Fibroblast of lung (primary cell): ENCODE results near the gene KCNK15.

Source experiments
- EZH2 ChIP-seq: IDR thresholded peaks from 2 replicates; pipeline ENCODE4 v1.5.1; 2012; ENCODE audit warnings: low read length, control low read depth, mild to moderate bottlenecking; ENCODE audit errors: missing control alignments
- TF ChIP-seq, protein P1 (sequence below), 2 donors: IDR thresholded peaks in 1 of 2; conservative IDR thresholded peaks in 1 of 2; 1 replicate in 1 of 2; 2 replicates in 1 of 2; pipeline ENCODE4 v1.5.1; 2011 to 2012; ENCODE audit warnings: low read length in 2 of 2, control low read depth in 1 of 2, inconsistent platforms in 1 of 2, low read depth in 1 of 2, mild to moderate bottlenecking in 1 of 2

DNA sequence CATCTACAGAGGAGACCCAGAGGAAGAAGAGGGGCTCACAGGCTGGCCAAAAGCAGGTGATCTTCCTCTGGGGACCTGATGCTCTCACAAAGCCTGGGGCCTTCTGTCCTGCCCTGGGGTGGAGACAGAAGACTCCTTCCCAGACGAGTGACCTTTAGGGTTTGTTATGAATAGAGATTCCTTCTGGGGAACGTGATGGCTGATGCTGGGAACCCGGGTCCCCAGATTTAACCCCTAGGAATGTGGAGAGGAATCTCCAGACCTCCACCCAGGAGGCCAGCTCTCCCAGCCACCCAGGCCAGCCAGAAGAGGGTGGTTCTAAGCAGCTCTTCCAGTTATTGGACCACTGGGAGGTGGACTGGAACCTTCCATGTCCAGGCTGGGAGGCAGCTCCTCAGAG lies 47.3 kb upstream of the KCNK15 start:
- TF ChIP-seq, protein P1, sequence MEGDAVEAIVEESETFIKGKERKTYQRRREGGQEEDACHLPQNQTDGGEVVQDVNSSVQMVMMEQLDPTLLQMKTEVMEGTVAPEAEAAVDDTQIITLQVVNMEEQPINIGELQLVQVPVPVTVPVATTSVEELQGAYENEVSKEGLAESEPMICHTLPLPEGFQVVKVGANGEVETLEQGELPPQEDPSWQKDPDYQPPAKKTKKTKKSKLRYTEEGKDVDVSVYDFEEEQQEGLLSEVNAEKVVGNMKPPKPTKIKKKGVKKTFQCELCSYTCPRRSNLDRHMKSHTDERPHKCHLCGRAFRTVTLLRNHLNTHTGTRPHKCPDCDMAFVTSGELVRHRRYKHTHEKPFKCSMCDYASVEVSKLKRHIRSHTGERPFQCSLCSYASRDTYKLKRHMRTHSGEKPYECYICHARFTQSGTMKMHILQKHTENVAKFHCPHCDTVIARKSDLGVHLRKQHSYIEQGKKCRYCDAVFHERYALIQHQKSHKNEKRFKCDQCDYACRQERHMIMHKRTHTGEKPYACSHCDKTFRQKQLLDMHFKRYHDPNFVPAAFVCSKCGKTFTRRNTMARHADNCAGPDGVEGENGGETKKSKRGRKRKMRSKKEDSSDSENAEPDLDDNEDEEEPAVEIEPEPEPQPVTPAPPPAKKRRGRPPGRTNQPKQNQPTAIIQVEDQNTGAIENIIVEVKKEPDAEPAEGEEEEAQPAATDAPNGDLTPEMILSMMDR (conservative IDR thresholded peaks at IDR 0.05 in 1 of 2, IDR thresholded peaks at IDR 0.05 in 1 of 2; ENCODE audit: low read depth in 1 of 2, low read length in 2 of 2), result no peak
- TF ChIP-seq EZH2, result no peak
